ENCODE measurements around the gene PWWP2A. TPM values are rescaled to one million over a fixed set of nuclear protein-coding genes. Genes with fewer than 3 reads are reported as not detected.
"Not testable (repeated sequence)": the region's sequence is repeated elsewhere in the genome, so short reads cannot be mapped to it uniquely, and the experiment has no call there.

The PWWP2A gene
- total RNA-seq, 1 donor from 2014 or later: 49.2 TPM

DNA sequence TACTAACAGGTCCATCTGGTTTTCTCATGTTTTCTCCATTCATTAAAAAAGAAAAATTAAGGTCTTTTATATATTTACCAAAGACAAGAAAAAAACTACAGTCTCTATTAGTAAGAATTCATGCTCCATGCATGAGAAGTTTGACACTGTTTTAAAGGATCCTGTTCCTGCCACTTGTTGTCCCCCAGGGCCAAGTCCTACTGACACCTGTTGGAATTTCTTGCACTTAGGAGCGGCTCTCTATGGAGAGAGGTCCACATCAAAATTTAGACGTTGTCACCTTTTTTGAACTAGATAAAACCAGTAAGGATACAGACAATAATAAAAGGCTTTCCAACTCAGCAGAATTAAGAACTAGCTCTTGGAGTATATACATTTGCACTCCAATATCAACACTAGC is 42.3 kb downstream of the PWWP2A start:
- DNase-seq (ENCODE audit: low spot score): no peak
- Mint-ChIP-seq H3K36me3 (ENCODE audit: low read depth, unreplicated experiment) (no peaks in the 10 kb centered on the region), H3K27me3 (ENCODE audit: unreplicated experiment) (peaks cover 2% of the 10 kb centered on the region), H3K9me3 (ENCODE audit: unreplicated experiment) (no peaks in the 10 kb centered on the region), H3K27ac (ENCODE audit: unreplicated experiment) (no peak overlapping the region), H3K4me3 (ENCODE audit: unreplicated experiment) (no peak overlapping the region), H3K4me1 (ENCODE audit: unreplicated experiment) (peaks cover 31% of the 10 kb centered on the region)
- TF ChIP-seq, protein P1, sequence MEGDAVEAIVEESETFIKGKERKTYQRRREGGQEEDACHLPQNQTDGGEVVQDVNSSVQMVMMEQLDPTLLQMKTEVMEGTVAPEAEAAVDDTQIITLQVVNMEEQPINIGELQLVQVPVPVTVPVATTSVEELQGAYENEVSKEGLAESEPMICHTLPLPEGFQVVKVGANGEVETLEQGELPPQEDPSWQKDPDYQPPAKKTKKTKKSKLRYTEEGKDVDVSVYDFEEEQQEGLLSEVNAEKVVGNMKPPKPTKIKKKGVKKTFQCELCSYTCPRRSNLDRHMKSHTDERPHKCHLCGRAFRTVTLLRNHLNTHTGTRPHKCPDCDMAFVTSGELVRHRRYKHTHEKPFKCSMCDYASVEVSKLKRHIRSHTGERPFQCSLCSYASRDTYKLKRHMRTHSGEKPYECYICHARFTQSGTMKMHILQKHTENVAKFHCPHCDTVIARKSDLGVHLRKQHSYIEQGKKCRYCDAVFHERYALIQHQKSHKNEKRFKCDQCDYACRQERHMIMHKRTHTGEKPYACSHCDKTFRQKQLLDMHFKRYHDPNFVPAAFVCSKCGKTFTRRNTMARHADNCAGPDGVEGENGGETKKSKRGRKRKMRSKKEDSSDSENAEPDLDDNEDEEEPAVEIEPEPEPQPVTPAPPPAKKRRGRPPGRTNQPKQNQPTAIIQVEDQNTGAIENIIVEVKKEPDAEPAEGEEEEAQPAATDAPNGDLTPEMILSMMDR (IDR thresholded peaks at IDR 0.05; ENCODE audit: unreplicated experiment): no peak

DNA sequence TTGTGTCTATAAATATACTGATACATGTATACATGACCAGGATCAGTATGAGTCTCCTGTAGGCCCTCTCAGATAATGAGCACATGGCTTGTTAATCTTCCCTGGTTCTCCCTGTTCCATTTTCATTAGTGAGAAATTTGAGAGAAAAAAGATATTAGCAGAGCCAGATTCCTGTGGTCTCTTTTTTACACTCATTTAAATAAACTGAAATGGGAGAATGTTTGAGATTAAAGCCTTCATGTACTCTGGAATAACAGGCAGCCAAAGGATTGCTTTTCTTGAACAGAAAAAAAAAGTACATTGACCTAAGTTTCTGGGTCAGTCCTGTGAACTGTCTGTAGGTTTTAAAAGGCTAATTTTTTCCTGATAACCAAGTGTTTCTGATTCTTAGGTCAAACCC is 44.2 kb downstream of the PWWP2A start:
- TF ChIP-seq, protein P1 (IDR thresholded peaks at IDR 0.05; ENCODE audit: unreplicated experiment): no peak
- peaks cover 3% of the 10 kb centered on the region for H3K27me3 Mint-ChIP-seq (ENCODE audit: unreplicated experiment)
- H3K9me3 Mint-ChIP-seq (ENCODE audit: unreplicated experiment): no peaks in the 10 kb centered on the region
- H3K4me3 Mint-ChIP-seq (ENCODE audit: unreplicated experiment): no peak overlapping the region
- DNase-seq (ENCODE audit: low spot score): no peak
- H3K4me1 Mint-ChIP-seq (ENCODE audit: unreplicated experiment): peaks cover 49% of the 10 kb centered on the region
- peak overlapping the region; percentile 52 for H3K27ac Mint-ChIP-seq (ENCODE audit: unreplicated experiment)
- no peaks in the 10 kb centered on the region for H3K36me3 Mint-ChIP-seq (ENCODE audit: low read depth, unreplicated experiment)

DNA sequence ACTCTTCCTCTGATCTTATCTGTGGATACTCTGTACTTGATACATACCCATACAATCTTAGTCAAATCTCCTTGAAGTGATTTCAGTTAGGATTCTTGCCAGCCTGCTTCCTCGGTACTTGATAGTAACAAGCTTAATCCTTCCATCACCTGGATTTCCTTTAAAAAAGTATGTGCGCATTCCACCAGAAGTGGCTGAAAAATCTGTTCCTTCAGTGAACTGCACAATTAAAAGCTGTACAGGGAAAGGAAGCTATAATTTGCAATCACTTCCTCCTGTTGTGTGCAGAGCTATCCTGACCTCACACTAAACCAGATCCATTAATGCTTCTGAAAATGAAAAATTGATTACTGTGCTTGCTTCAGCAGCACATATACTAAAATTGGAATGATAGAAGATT is 47.3 kb downstream of the PWWP2A start:
- peak overlapping the region; percentile 96 for H3K27ac Mint-ChIP-seq (ENCODE audit: unreplicated experiment)
- TF ChIP-seq, protein P1 (IDR thresholded peaks at IDR 0.05; ENCODE audit: unreplicated experiment): no peak
- H3K27me3 Mint-ChIP-seq (ENCODE audit: unreplicated experiment): peaks cover 3% of the 10 kb centered on the region
- H3K4me1 Mint-ChIP-seq (ENCODE audit: unreplicated experiment): peaks cover 37% of the 10 kb centered on the region
- no peaks in the 10 kb centered on the region for H3K9me3 Mint-ChIP-seq (ENCODE audit: unreplicated experiment)
- H3K4me3 Mint-ChIP-seq (ENCODE audit: unreplicated experiment): no peak overlapping the region
- no peaks in the 10 kb centered on the region for H3K36me3 Mint-ChIP-seq (ENCODE audit: low read depth, unreplicated experiment)
- no peak for DNase-seq (ENCODE audit: low spot score)

DNA sequence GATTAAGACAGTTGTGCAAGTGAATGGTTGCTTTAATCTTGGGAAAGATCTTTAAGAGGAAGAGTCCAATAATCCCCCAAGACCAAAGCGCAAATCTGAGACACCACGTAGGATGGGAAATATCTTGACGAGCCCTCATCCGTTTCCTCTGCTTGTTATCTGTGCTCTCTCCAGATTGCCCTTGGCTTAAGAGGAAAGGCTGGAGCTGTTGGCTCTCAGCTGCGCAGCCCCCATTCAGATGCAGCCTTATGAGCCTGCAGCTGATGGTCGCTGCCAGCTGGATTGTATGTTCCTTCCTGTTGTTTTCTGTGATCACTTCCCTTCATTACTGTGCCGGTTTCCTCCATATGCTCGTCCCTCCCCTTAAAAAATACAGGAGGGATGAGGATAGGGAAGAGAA is 47.7 kb downstream of the PWWP2A start:
- no peaks in the 10 kb centered on the region for H3K36me3 Mint-ChIP-seq (ENCODE audit: low read depth, unreplicated experiment)
- H3K4me1 Mint-ChIP-seq (ENCODE audit: unreplicated experiment): peaks cover 37% of the 10 kb centered on the region
- H3K9me3 Mint-ChIP-seq (ENCODE audit: unreplicated experiment): no peaks in the 10 kb centered on the region
- peak overlapping the region; percentile 96 for H3K27ac Mint-ChIP-seq (ENCODE audit: unreplicated experiment)
- DNase-seq (ENCODE audit: low spot score): peak; percentile 57
- no peak overlapping the region for H3K4me3 Mint-ChIP-seq (ENCODE audit: unreplicated experiment)
- H3K27me3 Mint-ChIP-seq (ENCODE audit: unreplicated experiment): peaks cover 3% of the 10 kb centered on the region
- TF ChIP-seq, protein P1 (IDR thresholded peaks at IDR 0.05; ENCODE audit: unreplicated experiment): no peak

DNA sequence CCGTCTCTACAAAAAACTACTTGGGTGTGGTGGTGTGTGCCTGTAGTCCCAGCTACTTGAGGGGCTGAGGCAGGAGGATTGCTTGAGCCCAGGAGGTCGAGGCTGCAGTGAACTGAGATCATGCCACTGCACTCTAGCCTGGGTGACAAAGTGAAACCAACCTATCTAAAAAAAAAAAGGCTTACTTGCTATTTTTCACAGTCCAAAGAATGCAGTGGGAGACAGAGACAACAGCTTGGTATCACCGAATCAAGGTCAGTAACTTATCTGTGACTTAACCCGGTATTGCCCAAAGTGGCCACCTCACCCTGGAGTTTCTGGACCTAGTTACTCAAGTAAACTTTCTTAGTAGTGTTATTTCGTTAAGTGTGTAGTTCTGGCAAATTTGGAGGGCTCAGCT is 50.1 kb downstream of the PWWP2A start:
- not testable (repeated sequence) for H3K27ac Mint-ChIP-seq (ENCODE audit: unreplicated experiment); H3K4me3 Mint-ChIP-seq (ENCODE audit: unreplicated experiment); H3K9me3 Mint-ChIP-seq (ENCODE audit: unreplicated experiment); DNase-seq (ENCODE audit: low spot score); H3K27me3 Mint-ChIP-seq (ENCODE audit: unreplicated experiment); H3K36me3 Mint-ChIP-seq (ENCODE audit: low read depth, unreplicated experiment)
- H3K4me1 Mint-ChIP-seq (ENCODE audit: unreplicated experiment): peaks cover 48% of the 10 kb centered on the region

All from endothelial cell (in vitro differentiated cells).